ENCODE measurements around the gene ANP32E.

DNA sequence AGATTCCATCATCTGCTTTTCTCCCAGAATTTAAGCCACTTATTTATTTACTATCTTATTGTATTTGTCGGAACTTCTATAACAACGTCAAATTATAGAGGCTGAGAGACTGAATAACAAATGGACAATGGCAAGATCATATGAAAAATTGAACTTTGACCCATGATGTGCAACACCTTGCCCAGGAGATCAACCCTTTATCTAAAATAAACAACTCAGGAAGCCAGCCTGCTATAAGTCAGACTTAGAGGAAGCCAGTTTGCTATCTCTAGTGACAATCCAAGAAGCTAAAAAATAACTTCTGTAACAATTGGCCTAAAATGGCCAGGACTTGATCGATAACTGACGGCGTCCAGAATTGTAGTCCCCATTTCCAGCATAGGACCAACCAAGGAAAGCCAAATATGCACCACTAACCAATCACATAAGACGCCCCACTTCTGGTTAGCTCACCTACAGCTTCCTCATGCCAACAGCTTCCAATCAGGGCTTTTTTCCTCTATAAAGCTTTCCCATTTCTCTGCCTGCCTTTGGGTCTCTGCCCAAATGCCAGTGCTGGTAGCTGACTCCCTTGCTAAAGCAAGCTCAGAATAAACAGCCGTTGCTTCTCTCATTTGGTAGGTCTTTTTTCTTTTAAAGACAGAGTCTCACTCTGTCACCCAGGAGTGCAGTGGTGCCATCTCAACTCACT, 28.5 kb downstream of the ANP32E start:
- TF ChIP-seq, protein P1, sequence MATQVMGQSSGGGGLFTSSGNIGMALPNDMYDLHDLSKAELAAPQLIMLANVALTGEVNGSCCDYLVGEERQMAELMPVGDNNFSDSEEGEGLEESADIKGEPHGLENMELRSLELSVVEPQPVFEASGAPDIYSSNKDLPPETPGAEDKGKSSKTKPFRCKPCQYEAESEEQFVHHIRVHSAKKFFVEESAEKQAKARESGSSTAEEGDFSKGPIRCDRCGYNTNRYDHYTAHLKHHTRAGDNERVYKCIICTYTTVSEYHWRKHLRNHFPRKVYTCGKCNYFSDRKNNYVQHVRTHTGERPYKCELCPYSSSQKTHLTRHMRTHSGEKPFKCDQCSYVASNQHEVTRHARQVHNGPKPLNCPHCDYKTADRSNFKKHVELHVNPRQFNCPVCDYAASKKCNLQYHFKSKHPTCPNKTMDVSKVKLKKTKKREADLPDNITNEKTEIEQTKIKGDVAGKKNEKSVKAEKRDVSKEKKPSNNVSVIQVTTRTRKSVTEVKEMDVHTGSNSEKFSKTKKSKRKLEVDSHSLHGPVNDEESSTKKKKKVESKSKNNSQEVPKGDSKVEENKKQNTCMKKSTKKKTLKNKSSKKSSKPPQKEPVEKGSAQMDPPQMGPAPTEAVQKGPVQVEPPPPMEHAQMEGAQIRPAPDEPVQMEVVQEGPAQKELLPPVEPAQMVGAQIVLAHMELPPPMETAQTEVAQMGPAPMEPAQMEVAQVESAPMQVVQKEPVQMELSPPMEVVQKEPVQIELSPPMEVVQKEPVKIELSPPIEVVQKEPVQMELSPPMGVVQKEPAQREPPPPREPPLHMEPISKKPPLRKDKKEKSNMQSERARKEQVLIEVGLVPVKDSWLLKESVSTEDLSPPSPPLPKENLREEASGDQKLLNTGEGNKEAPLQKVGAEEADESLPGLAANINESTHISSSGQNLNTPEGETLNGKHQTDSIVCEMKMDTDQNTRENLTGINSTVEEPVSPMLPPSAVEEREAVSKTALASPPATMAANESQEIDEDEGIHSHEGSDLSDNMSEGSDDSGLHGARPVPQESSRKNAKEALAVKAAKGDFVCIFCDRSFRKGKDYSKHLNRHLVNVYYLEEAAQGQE (IDR thresholded peaks at IDR 0.05; ENCODE audit: insufficient read depth in 1 of 2, low read depth in 2 of 2, low read length in 2 of 2): no peak
- TF ChIP-seq POLR2AphosphoS5 (IDR thresholded peaks at IDR 0.05; ENCODE audit: low read depth, low read length) (no peak), TAF1 (IDR thresholded peaks at IDR 0.05; ENCODE audit: borderline replicate concordance, insufficient read depth, low read length) (no peak), SIN3A (IDR thresholded peaks at IDR 0.05; ENCODE audit: borderline replicate concordance, insufficient read depth, low read length) (no peak)

All from PFSK-1 (cell line).